Vagina (tissue), 2 donors: ENCODE results near the gene RNASEL.

Source experiments
- CTCF ChIP-seq, 3 experiments: fragments of 450-650 bp in 2 of 3; fragments of 200-600 bp in 1 of 3; sonication (generic) in 1 of 3; IDR thresholded peaks; one replicate each; pipeline ENCODE4 v1.5.1; 2017 to 2019; ENCODE audit warnings: antibody characterized with exemption in 3 of 3, mild to moderate bottlenecking in 2 of 3, moderate library complexity in 2 of 3
- POLR2A ChIP-seq, 2 donors: fragments of 450-650 bp; IDR thresholded peaks; one replicate each; pipeline ENCODE4 v1.6.1; 2017; ENCODE audit warnings: antibody characterized with exemption in 2 of 2, mild to moderate bottlenecking in 2 of 2, moderate library complexity in 2 of 2

GRCh38 chr1:182602935-182603645 lies 14.0 kb upstream of the RNASEL start:
- TF ChIP-seq CTCF (IDR thresholded peaks at IDR 0.05) (no peak), POLR2A (IDR thresholded peaks at IDR 0.05) (no peak)
